ENCODE results near the gene RNF5.

The RNF5 gene

DNA sequence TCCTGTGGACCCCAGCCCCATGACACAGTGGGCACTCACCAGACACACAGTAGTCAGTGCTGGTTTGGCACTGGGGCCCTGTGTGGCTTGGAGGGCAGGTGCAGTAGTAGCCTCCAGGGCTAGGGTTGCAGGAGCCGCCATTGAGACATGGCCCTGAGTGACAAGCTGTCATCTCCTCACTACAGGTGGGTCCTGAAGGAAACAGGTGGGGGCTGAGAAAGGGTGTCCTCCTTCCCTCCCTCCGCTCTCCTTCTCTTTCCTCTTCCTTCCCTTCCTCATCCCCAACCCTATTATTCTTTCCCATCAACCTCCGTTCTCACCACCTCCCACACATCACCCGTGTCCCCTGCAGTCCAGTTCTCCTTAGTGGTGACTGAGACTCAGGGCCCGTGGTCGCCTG, 35.4 kb downstream of the RNF5 start:
- no peak for DNase-seq

DNA sequence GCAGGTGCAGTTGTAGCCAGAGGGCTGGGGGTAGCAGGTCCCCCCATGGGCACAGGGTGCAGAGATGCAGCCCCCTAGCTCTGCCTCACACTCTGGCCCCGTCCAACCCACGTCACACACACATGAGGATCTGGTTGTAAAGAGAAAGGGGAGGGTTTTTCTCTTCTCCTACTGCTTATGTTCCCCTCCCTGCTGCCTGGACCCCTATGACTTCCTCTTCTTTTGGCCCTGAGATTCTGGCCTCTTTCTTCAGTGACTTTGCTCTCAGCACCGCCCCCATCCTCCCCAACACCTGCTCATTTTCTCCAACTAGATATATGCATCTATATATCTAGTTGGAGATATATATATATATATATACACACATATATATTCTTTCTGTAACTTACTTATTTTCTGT, 35.9 kb downstream of the RNF5 start:
- DNase-seq, result no peak

DNA sequence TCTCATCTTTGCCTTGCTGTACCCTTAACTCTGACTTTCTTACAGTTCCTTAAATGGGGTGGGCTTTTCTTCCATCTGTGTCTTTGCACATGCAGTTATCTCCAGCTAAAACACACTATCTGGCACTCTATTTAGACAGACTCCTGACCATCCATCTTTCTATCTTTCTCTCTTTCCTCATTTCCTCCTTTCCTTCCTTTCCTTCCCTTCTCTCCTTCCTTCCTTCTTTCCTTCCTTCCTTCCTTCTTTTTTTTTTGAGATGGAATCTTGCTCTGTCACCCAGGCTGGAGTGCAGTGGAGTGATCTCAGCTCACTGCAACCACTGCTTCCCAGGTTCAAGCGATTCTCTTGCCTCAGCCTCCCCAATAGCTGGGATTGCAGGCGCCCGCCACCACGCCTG, 37.4 kb downstream of the RNF5 start:
- no peak for DNase-seq

DNA sequence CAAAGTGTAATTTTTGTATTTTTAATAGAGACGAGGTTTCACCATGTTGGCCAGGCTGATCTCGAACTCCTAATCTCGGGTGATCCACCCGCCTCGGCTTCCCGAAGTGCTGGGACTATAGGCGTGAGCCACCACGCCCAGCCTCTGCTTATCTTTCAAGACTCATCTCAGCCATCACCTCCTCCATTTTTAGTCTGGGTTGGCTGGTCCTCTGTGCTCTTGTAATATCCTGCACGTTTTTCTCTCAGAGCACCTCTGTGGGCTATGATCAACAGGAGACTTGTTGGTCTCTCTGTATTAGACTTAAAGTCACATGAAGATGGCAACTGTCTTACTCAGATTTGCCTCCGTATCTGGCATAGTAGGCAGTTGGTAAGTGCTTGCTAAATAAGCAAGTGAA, 38.1 kb downstream of the RNF5 start:
- no peak for DNase-seq

DNA sequence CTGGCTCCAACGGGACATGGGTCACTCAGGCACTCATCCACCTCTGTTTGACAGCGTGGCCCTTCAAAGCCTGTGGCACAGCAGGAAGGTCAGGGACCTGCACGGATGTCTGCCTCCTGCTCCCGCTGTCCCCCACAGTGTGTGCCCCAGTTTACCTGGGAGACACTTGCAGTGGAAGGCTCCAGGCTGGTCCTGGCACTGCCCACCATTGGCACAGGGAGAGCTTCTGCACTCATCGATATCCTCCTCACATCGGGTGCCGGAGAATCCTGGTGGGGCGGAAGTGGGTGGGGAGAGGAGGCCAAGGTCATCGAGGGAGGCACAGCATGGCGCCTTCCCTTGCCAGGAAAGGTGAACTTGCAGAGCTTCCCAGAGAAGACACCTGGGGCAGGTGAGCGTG, 38.8 kb downstream of the RNF5 start:
- no peak for DNase-seq

DNA sequence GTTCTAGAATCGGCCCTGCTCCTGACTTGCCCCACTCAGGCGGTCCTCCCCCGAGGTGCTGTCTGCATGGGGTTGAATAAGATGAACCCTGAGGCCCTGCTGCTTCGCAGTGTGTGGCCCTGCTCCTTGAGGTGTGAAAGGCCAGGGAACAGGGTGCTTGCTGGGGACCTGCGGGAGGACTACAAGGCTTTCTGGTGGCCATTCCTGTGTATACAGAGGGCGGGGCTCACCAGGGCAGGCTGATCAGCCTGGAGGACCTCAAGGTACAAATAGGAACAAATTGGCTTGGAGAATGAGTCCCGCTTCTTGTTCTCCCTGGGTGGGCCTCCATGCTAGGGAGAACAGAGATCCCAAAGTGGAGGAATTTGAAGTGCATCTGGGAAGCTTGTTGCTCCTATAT, 40.0 kb downstream of the RNF5 start:
- no peak for DNase-seq

DNA sequence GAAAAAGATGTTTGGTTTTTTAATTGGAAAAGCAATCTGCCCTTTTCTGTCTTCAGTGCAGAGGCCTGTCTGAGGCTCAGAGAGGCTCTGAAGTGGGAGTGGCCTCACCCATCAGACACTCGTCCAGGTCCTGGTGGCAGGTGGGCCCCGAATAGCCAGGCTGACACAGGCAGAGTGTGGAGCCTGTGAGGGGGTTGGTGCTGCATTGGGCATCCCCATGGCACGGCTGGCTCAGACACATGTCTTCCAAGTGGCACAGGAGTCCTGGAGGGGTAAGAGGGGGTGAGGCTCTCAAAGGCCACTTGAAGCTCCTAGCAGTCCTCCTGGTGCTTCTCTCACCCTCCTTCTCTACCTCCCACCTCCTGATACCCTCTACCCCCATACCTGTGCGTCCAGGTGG, 41.8 kb downstream of the RNF5 start:
- DNase-seq, result no peak

DNA sequence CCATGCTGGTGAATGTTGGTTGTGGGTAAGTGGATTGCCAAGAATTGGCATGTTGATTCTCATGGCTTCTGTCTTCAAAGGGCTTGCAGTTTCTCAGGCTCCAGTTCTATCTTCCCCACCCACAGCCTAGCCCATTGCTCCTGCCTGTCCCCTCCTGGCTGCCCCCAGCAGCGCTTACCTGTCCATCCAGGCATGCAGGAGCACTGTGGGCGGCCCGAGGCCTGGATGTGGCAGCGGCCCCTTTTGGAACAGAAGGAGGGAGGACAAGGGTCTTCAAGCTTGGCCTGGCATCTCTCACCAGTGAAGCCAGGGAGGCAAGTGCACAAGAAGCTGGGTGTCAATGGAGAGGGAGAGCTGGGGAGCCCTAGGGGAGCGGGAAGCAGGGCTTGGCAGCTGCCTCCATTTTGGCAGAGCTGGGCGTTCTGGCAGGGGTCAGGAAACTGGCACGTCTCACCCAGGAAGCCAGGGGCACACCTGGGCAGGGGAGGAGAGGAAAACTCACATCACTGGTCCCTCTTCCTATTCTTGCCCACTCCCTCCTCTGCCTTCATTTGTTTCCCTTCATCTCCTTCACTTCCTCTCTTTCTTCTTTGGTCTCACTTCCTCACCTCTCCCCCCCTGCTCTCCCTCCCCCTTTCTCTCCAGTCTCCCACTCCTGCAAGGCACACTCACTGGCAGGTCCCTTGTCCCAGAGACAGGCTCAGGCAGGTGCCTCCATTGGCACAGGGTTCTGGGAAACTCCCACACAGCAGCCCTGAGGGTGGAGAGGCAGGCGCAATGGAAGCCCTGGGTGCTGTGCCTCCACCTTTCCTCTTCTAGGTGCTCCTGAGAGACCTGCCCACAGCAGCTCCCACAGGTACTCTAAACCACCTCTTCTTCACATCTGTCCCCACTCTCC, 44.4 kb downstream of the RNF5 start:
- DNase-seq, result no peak

DNA sequence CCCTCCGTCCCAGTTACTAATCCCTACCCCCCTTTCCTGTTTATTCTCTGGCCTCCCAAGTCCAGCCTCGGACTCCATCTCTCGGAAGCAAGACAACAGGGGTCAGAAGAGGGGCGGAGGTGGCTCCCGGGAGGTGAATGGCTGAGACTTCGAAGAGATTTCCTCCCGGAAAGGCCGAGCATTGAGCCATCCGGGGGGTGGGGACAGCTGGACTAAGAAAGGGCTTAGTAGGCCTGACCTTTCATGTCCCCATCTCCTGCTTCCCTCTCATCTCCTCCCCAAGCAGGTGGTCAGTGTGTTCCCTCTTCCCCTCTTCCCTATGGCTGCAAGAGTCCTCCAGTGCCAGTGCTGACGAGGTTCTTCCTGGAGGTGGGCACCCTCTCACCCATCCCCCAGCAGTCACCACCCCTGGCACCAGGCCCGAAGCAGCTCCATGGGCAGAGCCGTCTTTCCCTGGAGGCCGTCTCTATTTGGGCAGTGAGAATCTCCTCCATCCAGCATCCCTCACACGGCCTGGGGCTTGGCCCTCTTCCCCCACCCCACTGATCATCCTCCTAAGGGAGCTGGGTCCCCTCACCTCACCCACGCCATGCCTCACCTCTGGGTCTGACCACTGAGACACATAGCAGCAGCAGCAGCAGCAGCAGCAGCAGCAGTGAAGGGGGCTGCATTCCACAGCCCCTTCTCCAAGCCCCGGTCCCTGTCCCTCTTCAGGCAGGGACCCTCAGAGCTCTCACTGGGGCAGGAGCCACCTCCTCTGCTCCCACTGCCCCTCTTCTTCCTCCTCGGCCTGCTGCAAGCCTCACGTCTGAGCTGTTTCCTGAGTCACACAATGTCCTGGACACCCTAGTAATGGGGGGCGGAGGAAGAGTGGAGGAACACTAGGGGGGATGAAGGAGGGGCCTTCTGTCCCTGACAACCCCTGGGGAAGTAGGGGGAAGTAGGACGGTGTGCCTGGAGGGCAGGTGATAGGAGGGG, 45.3 kb downstream of the RNF5 start, which contains the start of gene NOTCH4:
NOTCH4 (minus strand) TSS at position 810 of the 978 bp plus-strand sequence; CDS start at position 671, 139 bp downstream.
- DNase-seq, result no peak

DNA sequence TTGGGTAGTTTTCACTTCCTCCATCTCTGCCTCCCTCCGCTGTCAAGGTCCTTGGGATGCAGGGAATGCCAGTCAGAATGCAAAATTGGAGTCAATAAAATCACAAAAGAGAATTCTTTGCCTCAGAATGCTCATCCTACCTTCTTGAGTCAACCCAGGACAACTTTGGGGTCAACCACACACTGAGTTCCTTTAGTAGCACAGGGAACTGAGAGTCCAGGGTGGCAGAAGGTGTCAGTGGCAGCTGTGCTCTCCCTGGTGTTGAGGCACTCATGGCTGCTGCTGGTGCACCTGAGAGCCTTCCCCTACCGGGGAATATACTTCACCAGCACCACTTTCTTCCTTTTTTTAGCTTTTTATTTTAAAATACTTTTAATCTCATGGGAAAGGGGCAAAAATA, 46.5 kb downstream of the RNF5 start:
- DNase-seq, result no peak

DNA sequence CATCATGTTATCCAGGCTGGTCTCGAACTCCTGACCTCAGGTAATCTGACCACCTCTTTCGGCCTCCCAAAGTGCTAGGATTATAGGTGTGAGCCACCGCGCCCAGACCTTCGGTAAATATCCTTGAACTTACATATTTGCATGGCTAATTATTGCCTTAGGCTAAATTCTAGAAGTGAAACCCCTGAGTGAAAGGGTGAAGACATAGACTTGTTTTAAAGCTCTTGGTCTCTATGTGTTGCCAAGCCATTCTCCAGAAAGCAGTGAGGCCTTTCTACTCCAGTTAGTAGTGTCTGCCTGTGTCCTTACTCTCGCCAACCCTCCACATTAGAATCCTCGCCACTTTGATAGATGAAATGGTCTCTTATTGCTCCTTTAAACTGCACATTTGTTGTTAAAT, 48.2 kb downstream of the RNF5 start:
- no peak for DNase-seq
